Liver (tissue), 9 donors: ENCODE measurements around the gene HAGH. TPM values are rescaled to one million over a fixed set of nuclear protein-coding genes. Genes with fewer than 3 reads are reported as not detected.

ENCODE experiments used
- DNase-seq: peaks from one replicate; pipeline ENCODE4 v3.0.0-alpha.2; 2017; ENCODE audit warnings: low spot score
- H3K27ac ChIP-seq, 2 donors: one replicate each; pipeline ENCODE4 v1.7.0; 2013; ENCODE audit warnings: inconsistent platforms in 2 of 2, low read length in 2 of 2, control low read depth in 1 of 2, low read depth in 1 of 2, mild to moderate bottlenecking in 1 of 2
- H3K27me3 ChIP-seq, 4 donors: one replicate each; pipeline versions ENCODE4 v1.6.1 to v1.7.0; 2013; ENCODE audit warnings: low read length in 3 of 4, inconsistent platforms in 1 of 4, mild to moderate bottlenecking in 1 of 4, moderate library complexity in 1 of 4; ENCODE audit not compliant: control insufficient read depth in 4 of 4, insufficient read depth in 4 of 4
- H3K36me3 ChIP-seq, 4 donors: one replicate each; pipeline versions ENCODE4 v1.6.1 to v1.7.0; 2013; ENCODE audit warnings: low read length in 3 of 4, mild to moderate bottlenecking in 3 of 4, low read depth in 1 of 4, moderate library complexity in 1 of 4; ENCODE audit not compliant: control insufficient read depth in 4 of 4, insufficient read depth in 3 of 4
- H3K4me1 ChIP-seq, 4 donors: one replicate each; pipeline versions ENCODE4 v1.6.1 to v1.7.0; 2013; ENCODE audit warnings: low read length in 3 of 4, mild to moderate bottlenecking in 3 of 4, moderate library complexity in 1 of 4; ENCODE audit not compliant: control insufficient read depth in 4 of 4, insufficient read depth in 4 of 4
- H3K4me3 ChIP-seq, 3 donors: one replicate each; pipeline versions ENCODE4 v1.6.1 to v1.7.0; 2013; ENCODE audit warnings: low read length in 3 of 3, control low read depth in 1 of 3, low read depth in 1 of 3, mild to moderate bottlenecking in 1 of 3
- H3K9ac ChIP-seq, 2 donors: one replicate each; pipeline ENCODE4 v1.7.0; 2013; ENCODE audit warnings: low read length in 2 of 2, mild to moderate bottlenecking in 2 of 2, moderate library complexity in 2 of 2, control low read depth in 1 of 2, low read depth in 1 of 2
- H3K9me3 ChIP-seq, 4 donors: one replicate each; pipeline versions ENCODE4 v1.6.1 to v1.7.0; 2013; ENCODE audit warnings: low read length in 3 of 4; ENCODE audit not compliant: control insufficient read depth in 4 of 4
- ATF3 ChIP-seq: IDR thresholded peaks from 2 replicates; pipeline ENCODE4 v1.6.1; 2016; ENCODE audit warnings: antibody characterized with exemption
- CTCF ChIP-seq: fragments of 150-350 bp; IDR thresholded peaks from 2 replicates; pipeline ENCODE4 v1.5.1; 2017; ENCODE audit warnings: improper control_type of control experiment, low read depth, low read length; ENCODE audit not compliant: missing input control
- EGR1 ChIP-seq, 2 donors: IDR thresholded peaks; 2 replicates each; pipeline ENCODE4 v1.6.1; 2016 to 2018; ENCODE audit warnings: antibody characterized with exemption in 2 of 2, low read depth in 2 of 2
- FOXA1 ChIP-seq: IDR thresholded peaks from 2 replicates; pipeline ENCODE4 v1.6.1; 2016; ENCODE audit warnings: antibody characterized with exemption
- FOXA2 ChIP-seq: IDR thresholded peaks from 2 replicates; pipeline ENCODE4 v1.6.1; 2016; ENCODE audit warnings: antibody characterized with exemption
- GABPA ChIP-seq, 2 donors: IDR thresholded peaks in 1 of 2; conservative IDR thresholded peaks in 1 of 2; 2 replicates each; pipeline ENCODE4 v1.6.1; 2016; ENCODE audit warnings: antibody characterized with exemption in 2 of 2, mild to moderate bottlenecking in 1 of 2, moderate library complexity in 1 of 2
- HNF4A ChIP-seq, 2 donors: conservative IDR thresholded peaks; 2 replicates each; pipeline ENCODE4 v1.6.1; 2016; ENCODE audit warnings: antibody characterized with exemption in 2 of 2, mild to moderate bottlenecking in 2 of 2
- HNF4G ChIP-seq: IDR thresholded peaks from 2 replicates; pipeline ENCODE4 v1.6.1; 2016; ENCODE audit warnings: antibody characterized with exemption
- JUND ChIP-seq, 2 donors: IDR thresholded peaks; 2 replicates each; pipeline ENCODE4 v1.6.1; 2016; ENCODE audit warnings: antibody characterized with exemption in 2 of 2
- MAX ChIP-seq: IDR thresholded peaks from 2 replicates; pipeline ENCODE4 v1.6.1; 2016; ENCODE audit warnings: antibody characterized with exemption
- NR2F2 ChIP-seq: IDR thresholded peaks from 2 replicates; pipeline ENCODE4 v1.6.1; 2016; ENCODE audit warnings: antibody characterized with exemption
- RAD21 ChIP-seq, 2 donors: IDR thresholded peaks; 2 replicates each; pipeline ENCODE4 v1.6.1; 2016; ENCODE audit warnings: antibody characterized with exemption in 2 of 2, mild to moderate bottlenecking in 2 of 2
- REST ChIP-seq: IDR thresholded peaks from 2 replicates; pipeline ENCODE4 v1.6.1; 2016; ENCODE audit warnings: antibody characterized with exemption, mild to moderate bottlenecking
- RXRA ChIP-seq, 2 donors: IDR thresholded peaks; 2 replicates each; pipeline ENCODE4 v1.6.1; 2017 to 2018; ENCODE audit warnings: antibody characterized with exemption in 2 of 2, mild to moderate bottlenecking in 1 of 2
- SP1 ChIP-seq: IDR thresholded peaks from 2 replicates; pipeline ENCODE4 v1.6.1; 2018; ENCODE audit warnings: antibody characterized with exemption, mild to moderate bottlenecking
- TAF1 ChIP-seq: conservative IDR thresholded peaks from 2 replicates; pipeline ENCODE4 v1.6.1; 2016; ENCODE audit warnings: antibody characterized with exemption, mild to moderate bottlenecking
- YY1 ChIP-seq: IDR thresholded peaks from 2 replicates; pipeline ENCODE4 v1.6.1; 2016; ENCODE audit warnings: antibody characterized with exemption, mild to moderate bottlenecking
- ZBTB33 ChIP-seq: IDR thresholded peaks from 2 replicates; pipeline ENCODE4 v1.6.1; 2016; ENCODE audit warnings: antibody characterized with exemption
- WGBS: extraction: QIAGEN DNeasy Blood & Tissue Kit; methylation state at CpG from one replicate; pipeline ENCODE4 v1.1.7; 2013; 5-methylcytosine and 5-hydroxymethylcytosine counted together
- polyA plus RNA-seq, 2 donors: library from polyadenylated mRNA; stranded (reverse) in 1 of 2; unstranded in 1 of 2; fragments of 200-250 nt in 1 of 2; fragments of >200 nt in 1 of 2; fragmentation: Nextera tagmentation in 1 of 2; extraction: Ambion mirVana in 1 of 2; gene quantifications; one replicate each; pipeline versions ENCODE4 v1.2.1 to v1.2.3, GENCODE V29; 2013 to 2015
- total RNA-seq, 2 donors: library from RNA; depleted of rRNA; stranded (reverse); fragments of >200 nt; gene quantifications; one replicate each; pipeline ENCODE4 v1.2.3, GENCODE V29; 2014
- donor health status: healthy.
- donor health status: healthy.
- donor health status: healthy.
- donor health status: healthy.
- donor health status: healthy.

Gene HAGH
- total and polyA plus RNA-seq, 4 donors: 169 to 252 (median 204) TPM

GRCh38 chr16:1851793-1852192, 25.2 kb upstream of the HAGH start:
- WGBS: 70% methylated on average over 4 of the region's 4 CpGs
- H3K9ac ChIP-seq: no peak overlapping the region
- TF ChIP-seq YY1 (no peak), HNF4G (no peak), RXRA (IDR thresholded peaks at IDR 0.05) (no peak), SP1 (no peak), ZBTB33 (no peak), HNF4A (conservative IDR thresholded peaks at IDR 0.05) (no peak), MAX (no peak), NR2F2 (no peak), ATF3 (no peak), TAF1 (no peak), CTCF (no peak), GABPA (IDR thresholded peaks at IDR 0.05 in 1 of 2, conservative IDR thresholded peaks at IDR 0.05 in 1 of 2) (no peak), RAD21 (IDR thresholded peaks at IDR 0.05) (no peak), FOXA2 (no peak), JUND (IDR thresholded peaks at IDR 0.05) (no peak), REST (no peak), FOXA1 (no peak), EGR1 (IDR thresholded peaks at IDR 0.05; ENCODE audit: low read depth in 2 of 2) (no peak)
- no peaks in the 10 kb centered on the region for H3K27me3 ChIP-seq
- H3K27ac ChIP-seq: no peak overlapping the region
- DNase-seq: no peak
- H3K36me3 ChIP-seq: no peaks in the 10 kb centered on the region
- H3K4me1 ChIP-seq: no peaks in the 10 kb centered on the region
- no peaks in the 10 kb centered on the region for H3K9me3 ChIP-seq
- H3K4me3 ChIP-seq: no peak overlapping the region

- no peaks in the 10 kb centered on the region for H3K9me3 ChIP-seq
- TF ChIP-seq MAX (no peak), ZBTB33 (no peak), GABPA (IDR thresholded peaks at IDR 0.05 in 1 of 2, conservative IDR thresholded peaks at IDR 0.05 in 1 of 2) (no peak), NR2F2 (no peak), RAD21 (IDR thresholded peaks at IDR 0.05) (no peak), RXRA (IDR thresholded peaks at IDR 0.05) (no peak), HNF4A (conservative IDR thresholded peaks at IDR 0.05) (no peak), REST (no peak), YY1 (no peak)
- H3K9ac ChIP-seq: no peak overlapping the region
- no peaks in the 10 kb centered on the region for H3K27me3 ChIP-seq
- no peak for DNase-seq
- 90% methylated on average over 7 of the region's 7 CpGs for WGBS
- H3K36me3 ChIP-seq: no peaks in the 10 kb centered on the region
- no peak overlapping the region for H3K4me3 ChIP-seq
- no peaks in the 10 kb centered on the region for H3K4me1 ChIP-seq
- H3K27ac ChIP-seq: no peak overlapping the region
These were observed 24.4 kb upstream of the HAGH start for GRCh38 chr16:1850981-1851380.
